Fibroblast of skin of back (primary cell): Measurements from ENCODE around the gene SLC1A5.
A peak's percentile ranks its signal among the peaks of the same experiment; 100 is the strongest.

ENCODE experiments used
- DNase-seq: peaks from one replicate; pipeline ENCODE4 v3.0.0-alpha.2; 2013

SLC1A5 gene

DNA sequence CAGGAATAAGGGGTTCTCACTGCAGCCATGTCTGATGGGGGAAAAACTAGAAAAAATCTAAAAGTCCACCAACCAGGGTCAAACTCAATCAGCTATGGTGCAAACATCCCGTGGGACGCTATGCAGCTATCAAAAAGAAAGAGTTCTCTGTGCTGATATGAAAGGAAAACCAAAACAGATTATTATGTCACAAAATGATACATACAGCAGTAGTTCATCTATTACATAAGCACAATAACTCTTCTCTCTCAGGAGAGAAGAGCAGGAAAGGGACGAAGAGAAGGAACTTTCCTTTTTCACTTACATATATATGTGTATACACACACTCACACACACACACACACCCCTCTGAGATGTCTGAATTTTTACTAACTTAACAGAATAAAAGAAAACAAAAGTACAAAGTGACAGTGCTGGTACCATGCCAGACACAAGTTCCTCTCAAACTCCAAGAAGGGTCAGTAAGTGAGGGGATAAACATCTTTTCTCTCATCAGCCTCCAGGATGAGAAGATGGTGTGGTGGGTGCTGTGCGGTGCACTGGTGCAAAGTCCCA lies 45.4 kb downstream of the SLC1A5 start:
- no peak for DNase-seq

DNA sequence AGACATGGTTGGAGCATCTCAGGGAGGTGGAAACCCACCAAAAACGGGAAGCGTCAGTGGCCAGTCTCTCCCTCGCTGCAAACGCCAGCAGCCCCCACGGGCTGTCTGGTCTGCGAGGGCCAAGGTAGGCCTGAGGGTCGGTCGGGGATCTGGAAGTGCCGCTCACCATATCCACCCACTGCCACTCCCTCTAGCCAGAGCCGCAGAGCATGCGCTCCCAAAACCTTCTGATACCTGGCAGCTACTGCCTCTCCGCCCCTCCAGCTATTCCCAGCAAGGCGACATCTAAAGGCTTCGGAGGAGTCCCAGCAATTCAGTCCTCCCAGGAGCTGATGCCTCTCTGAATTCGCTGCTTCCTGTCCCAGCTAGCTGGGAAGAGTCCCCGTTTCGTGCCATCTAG lies 46.9 kb downstream of the SLC1A5 start:
- DNase-seq, result no peak

DNA sequence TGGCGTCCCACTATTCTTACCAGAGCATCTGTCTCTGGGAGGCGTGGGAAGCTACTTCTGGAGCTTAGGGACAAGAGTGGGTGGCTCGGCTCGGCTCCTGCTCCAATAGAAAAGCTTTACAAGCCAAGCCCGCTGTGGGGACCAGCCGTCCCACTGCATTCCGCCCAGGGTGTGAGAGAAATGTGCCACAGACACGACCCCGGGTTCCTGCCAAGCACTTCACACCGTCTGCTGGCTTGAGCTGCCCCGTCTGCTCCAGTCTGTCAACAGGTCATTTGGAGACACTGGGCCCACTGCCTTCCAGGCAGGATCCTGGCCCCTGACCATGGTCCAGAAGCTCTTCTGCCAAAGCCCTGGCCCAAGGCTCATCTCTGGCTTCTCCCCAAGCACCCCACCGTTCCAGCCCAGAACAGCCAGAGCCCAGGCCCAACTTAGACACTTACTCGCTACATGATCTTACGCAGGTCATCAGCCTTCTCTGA lies 49.1 kb downstream of the SLC1A5 start:
- DNase-seq, result no peak

DNA sequence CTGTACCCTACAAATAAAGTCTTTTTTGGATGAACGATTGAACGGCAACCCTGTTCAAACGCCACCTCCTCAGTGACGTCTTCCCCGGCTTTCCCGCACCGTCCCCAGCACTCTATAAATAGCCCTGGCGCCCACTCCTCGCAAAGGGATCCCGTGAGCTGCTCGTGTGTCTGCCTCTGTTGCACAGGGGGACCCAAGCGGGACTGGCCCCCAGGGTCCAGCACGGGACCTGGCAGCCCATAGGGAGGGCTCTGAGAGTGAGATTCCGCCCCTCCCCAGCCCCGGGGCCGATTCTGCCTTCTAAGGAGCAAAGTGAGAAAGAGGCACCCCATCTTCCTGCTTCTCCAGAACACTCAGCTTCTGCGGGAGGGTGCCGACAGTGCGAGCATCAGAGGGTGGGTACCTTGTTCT lies 50.6 kb downstream of the SLC1A5 start:
- DNase-seq, result no peak

DNA sequence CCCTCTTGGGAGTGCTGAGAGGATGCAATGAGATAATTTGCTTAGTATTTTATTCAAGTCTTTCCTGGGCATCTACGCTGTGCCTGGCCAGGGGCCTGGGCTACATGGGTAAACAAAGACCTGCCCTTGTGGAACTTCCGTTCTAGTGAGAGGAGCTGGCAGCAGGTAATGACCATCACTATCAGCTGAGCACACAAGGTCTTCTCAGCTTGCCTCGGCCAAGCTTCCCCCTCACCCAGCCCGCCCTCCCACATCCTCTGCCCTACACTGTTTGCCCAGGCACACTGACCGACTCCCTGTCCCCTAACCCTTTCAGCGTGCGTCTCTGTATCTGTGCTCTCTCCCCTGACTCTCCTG lies 51.1 kb downstream of the SLC1A5 start:
- no peak for DNase-seq

DNA sequence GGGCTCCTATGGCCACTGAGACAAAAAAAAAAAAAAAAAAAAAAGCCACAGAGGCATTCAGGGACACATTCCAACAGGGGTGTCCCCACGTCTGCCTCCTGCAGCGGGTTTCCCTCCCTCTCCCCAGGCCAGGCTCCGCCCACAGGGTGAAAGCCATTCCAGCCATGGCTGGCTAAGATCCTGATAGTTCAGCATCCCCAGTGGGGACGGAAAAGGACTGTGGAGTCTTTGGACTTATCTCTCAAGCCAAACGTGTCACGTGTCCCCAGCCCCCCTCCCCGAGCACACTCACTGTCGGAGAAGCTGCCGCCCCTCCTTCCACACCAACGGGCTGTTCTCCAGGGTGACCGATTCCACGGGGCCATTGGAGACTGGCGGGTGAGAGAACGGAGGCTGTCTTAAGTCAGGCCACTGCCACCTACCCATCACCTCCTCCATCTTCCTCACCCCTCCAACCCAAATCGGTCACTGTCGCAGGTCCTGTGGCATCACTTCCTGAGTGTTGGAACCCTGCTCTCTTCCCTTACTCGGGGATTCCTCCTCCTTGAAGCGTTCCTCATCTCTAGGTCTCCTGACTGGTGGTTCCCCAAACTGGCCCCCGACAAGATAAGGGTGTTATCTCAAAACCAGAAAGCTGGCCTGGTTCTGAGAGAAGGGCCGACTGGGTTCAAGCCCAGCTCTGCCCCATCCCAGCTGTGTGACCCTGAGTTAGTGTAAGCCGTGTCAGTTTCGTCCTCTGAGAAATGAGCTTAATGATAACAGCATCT lies 51.7 kb downstream of the SLC1A5 start:
- peak; percentile 53 for DNase-seq

DNA sequence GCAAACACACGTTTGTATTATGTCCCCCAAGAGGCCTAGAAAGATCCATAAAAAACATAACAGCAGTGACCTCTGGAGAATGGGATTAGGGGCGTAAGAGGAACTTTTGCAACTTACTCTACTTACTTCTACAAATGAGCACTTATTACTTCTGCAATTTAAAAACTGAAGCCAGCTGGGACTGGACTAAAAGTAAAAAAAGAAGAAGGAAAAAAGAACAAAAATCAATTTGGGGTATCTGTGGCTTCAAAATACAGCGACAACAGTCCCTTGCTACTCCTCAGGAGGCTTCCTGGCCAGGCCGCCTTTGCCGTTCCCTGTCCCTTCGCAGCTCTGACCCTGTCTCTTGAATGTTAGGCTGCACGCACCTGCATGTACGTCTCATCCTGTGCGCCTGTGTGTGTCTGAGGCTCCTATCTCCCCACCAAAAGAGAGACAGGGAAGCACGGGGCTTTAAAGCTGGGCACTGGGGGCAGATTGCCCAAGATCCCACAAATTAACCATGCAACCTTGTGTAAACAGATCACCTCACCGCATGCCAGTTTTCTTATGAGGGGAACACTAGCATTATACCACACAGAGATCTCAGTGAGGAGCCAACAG lies 54.6 kb downstream of the SLC1A5 start:
- DNase-seq, result no peak

DNA sequence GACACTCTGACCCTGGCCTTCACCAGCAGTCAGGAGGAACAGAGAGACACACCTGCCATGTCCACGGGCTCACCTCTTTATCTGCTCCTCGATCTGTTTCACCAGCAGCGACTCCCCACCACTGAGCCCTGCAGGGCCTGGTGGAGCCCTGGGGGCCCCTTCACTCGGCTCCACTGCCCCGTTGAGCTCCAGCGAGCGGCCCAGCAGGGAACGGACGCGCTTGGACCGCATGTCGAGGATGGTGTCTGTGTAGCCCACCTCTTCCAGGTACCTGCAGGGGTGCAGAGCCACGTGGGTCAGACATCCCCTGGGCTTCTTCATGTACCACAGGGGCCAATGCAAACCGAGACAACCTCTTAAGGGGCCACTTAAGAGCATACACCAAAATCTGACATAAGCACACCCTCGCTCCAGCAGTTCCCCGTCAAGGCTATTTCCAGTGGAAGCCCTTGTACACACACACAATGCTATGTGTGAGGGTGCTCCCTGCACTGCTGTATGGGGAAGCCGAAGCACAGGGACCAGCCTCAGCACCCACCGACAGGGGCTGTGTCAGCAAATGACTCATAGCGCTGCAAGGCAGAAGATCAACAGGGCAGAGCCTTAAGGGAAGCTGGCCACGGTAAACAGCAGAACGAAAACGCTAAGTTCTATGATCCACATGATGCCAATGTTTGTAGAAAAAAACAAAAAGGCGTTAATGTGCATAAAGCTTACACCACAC lies 55.3 kb downstream of the SLC1A5 start:
- DNase-seq, result peak; percentile 48

DNA sequence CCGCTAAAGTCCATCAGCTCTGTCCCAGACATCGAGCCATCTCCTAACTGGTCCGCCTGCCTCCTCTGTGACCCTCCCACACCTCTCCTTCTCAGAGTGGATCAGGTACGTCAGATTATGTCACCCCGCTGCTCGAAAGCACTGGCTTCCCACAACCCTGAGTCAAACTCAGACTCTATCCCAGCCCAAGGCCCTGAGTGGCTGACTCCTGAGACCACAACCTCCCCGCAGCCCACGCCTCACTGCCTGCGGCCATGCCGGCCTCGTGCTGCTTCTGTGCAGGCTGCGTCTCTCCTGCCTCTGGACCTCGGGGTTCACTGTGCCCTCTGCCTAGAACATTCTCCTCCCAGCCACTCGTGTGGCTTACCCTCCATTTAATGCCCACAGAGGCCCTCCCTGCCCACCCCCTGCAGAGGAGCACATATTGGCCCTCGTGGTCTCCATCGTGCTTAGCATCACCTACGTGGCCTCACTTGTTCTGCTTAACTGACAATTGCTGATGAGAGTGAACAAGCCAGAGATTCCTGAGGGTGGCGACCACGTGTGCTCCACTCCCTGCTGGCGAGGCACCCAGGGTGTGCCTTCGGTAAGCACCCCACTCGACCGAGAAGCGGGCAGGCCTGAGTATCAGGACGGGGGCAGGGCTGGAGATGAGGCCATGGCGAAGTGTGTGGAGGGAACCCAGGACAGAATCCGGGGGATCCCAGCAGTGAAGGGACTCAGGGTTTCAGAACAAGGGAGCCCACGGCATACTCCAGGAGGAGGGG lies 56.0 kb downstream of the SLC1A5 start:
- no peak for DNase-seq

DNA sequence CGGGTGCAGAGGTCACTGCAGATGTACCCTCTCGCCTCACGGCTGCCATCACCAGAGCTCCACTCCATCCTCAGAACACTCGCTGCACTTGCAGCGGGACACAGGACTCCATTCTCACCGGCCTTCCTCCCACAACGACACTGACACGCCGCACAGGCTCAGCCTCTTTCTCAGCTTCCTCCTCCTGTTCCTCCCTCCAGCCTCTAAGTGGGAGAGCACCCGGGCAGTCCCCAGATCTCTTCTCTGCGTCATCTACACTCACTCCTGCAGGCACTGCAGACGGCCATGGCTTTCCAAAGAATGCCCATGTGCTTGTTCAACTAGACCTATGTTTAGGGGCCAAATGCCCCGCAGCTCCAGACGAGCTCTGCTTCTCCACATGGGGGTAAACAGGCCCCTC lies 56.8 kb downstream of the SLC1A5 start:
- no peak for DNase-seq

DNA sequence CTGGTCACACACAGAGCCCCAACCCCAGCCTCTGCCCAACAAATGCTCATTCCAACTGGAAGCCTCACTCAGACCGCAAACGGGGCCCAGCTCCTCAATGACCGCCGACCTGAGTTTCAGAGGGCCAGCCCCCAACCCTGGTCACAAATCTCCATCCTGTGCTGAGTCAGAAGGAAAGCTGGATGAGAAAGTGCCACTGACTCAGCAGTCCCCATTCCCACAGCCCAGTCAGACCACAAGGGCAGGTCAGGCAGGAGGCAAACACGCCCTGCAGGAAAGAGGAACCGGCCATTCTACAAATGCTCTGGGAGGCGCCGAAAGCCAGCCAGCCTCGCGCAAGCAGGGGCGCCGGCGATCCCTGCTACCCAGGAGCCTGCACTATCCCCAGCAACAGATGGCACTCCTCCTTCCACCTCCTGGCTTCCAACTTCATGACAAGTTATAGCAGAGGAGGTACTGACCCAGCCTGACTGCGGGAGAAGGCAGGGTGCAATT lies 57.3 kb downstream of the SLC1A5 start:
- DNase-seq, result peak; percentile 79

DNA sequence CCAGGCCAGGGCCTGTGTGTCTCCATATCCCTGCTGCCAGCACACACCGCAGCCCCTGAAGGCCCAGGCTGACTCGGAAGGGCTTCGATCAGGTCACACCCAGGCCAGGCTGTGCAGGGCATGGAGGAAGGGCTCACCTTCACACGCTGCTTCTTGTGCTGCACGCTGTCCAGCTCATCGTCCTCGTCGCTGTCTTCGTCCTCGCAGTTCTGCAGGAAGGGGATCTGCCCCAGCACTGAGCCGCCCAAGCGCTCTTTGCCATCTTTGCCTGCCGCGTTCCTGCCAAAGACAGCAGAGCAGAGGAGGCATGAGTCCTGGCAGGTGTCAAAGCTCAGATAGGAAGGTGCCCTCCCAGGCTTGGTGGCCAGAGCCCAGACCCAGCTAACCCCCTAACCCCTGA lies 57.8 kb downstream of the SLC1A5 start:
- DNase-seq, result no peak

DNA sequence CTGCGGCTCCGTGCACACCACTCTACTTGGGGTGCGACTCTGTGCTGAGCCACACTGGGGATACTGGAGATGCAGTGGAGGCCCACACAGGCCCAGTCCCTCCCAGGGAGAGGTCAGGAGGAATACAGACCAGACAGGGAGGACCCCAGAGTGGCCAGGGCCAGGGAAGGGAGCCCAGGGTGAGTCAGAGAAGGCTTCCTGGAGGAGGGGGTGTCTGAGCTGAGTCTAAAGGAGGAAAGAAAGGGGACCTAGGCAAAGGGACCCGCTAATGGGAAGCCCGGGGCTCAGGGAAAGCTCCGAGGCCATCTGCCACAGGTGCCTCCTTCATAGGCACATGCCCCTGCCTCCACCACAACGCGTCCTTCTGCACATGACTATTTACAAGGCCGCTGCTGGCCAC lies 58.2 kb downstream of the SLC1A5 start:
- DNase-seq, result no peak

DNA sequence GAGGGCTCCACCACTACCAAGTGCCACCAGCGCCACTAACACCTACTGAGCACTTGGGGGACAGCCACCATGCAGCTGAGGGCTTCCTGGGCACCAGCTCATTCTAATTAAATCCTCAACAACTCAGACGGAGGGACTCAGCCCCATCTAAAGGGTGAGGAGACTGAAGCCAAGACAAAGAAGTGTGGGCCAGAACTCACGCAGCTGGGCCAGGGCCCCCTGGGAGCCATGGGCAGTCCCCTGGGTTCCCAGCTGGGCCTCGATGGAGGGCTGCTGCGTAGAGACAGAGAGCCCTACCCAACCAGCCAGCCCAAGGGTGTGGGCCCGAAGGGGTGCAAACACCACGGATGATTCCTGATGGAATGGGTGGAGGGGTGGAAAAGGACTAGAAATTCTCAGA lies 58.7 kb downstream of the SLC1A5 start:
- DNase-seq, result no peak

DNA sequence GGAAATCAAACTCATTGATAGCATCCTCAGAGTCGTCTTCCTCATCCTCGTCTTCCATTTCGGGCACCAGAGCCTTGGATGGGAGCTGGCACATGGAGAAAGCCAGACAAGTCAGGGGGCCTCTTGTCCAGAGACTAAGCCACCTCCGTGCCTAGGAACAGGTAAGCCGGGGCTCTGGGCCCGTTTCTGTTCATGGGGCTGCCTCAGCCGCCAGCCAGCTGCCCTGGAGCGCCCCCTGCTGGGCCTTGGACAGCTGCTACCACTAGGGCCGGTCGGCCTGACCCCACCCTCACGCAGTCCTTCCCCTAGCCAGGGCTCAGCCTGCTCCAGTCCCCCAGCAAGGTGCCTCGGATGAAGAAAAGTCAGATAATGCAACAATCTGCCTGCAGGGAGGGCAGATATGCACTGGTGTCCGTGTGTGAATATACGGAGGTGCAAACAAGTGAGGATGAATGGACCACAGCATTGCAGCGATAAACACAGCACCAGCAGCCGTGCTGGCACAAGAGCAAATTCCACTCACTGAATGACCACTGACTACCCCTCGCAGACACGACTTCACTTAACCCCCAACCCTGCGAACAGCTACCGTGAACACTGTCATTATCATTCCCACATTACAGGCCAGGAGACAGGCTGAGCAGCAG lies 59.6 kb downstream of the SLC1A5 start:
- DNase-seq, result peak; percentile 47

DNA sequence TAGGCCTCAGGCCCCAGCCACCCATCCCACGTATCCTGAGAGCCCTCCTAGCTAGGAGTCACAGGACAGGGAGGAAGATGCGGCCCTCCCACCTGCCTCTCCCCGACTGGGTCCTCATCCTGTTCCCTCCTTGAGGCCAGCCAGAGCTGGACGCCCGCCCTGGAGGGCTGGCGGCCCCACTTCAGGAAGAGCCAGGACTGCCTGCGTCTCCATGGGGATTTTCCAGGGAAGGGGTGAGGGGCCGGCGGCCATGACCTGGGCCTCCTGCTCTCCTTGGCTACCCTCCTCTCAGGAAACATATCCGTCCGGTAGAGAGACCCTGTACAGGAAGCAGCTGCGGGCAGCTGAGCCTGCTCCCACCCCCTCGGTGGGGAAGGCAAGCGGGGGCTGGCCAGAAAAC lies 60.2 kb downstream of the SLC1A5 start:
- no peak for DNase-seq

DNA sequence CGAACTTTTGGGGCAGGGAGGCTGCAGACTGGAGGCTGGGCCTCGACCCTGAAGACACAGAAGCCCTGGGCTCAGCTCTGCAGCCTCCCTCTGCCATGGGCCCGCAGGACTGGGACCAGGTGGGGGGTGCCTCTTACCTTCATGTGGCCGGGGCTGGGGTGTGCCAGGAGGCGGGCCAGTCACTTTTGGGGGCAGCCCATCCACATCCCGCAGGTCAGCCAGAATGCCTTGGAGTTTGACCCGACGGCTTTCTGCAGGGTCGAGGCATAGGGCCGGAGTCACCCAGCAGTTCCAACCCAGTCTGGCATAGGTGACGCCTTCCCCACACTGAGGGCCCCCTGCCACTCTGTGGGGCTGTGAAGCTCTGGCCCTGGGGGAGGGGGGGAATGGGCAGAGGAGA lies 60.6 kb downstream of the SLC1A5 start:
- no peak for DNase-seq

DNA sequence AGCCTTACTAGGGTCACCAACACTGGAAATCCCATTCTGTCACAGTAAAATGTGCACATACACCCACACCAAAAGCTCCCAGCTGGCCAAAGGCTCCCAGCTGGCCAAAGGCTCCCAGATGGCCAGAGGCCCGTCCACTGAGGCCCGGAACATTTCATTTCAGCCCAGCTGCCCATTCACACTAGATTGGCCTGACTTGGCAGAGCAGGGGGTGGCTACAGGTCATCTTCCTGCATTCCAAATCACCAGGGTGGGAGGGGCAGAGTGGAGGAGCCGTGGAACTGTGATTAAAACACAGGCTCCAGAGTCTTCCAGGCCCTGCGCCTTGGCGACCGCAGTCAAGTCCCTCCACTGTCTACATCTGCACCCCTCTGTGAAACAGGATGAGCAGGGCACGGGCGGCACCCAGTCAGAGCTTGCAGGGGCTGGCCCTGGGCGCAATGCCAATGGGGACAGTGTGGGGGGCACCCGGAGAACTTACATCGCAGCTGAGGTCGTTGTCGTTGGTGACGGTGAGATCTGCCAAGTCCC lies 61.4 kb downstream of the SLC1A5 start:
- no peak for DNase-seq

DNA sequence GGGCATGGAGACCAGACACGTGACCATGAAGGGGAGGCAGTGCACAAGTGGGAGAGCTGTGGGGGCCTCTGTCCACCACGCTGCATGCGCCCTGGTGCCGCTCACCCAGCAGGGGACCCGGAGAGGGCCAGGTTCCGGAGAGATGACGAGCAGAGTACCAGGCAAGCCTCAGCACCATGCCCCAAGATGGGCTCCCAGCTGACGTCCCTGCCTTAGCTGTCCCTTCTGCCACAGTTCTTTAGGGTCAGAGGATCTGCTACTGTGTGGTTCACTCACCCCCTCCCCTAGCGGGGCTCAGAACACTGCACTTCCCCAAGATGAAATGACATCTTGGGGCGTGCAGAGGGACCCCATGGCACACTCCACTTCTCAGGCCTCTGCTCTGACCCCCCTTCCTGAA lies 61.8 kb downstream of the SLC1A5 start:
- DNase-seq, result no peak

DNA sequence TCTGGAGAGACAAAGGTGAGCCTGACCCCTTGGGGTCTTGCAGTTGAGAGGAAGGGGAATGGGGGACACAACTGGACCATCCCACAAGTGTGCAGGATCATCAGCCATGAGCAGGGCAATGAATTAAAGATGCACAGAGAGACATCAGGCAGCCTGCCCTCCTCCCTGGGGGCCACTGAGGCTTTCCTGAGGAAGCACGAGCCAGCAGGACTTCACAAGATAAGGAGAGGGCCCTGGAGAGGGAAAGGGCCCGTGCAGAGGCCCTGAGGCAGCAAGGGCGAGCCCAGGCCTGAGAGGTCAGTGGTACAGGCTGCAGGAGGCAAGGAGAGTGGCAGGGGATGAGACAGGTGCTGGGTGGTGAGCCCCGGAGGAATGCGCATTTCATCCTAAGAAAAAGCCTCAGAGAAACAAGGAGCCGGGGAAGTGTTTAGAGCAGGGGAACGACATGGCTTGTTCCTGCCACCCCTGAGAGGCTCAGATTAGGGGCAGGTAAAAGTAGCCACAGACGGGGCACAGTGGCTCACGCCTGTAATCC lies 62.5 kb downstream of the SLC1A5 start:
- no peak for DNase-seq

DNA sequence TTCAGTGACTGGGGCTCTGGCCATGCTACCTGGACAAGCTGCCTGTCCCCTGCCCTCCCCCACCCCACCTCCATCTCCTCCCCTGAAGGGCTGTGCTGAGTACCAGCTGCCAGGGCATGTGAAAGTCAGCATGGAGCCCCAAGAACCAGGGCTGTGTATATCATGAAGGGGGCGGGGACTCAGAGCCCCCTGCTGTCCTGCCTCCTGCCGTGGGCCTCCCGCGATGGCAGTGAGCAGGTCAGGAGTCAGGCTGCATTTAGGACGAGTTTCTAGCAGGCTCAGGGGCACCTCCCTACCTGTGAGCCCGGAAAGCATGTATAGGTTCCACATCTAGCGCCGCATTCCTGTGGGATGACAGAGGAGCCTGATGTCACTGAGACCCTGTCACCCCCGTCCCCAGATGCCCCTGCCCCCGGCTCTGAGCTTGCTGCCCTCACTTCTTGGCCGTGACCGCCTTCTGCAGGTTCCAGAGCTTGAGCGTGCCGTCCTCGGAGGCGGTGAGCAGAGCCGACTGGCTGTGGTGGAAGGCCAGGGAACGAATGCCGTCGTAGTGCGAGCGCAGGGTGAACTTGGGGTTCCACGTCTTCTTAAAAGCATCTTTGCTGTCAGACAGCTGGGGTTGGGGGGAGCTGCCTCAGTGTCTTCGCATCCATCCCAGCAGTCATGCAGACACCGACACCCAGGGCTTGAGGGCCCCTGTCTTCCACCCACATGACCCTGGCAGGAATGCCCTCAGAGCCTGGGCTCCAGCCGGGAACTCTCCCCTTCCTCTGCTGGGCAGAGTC lies 63.2 kb downstream of the SLC1A5 start:
- DNase-seq, result no peak
